A673 (cell line): ENCODE measurements around the gene TTLL11.

ENCODE experiments used
- CTCF ChIP-seq: fragments of 300-800, 200-600 bp; sonication (generic); conservative IDR thresholded peaks from 2 replicates; pipeline ENCODE4 v1.5.1; 2017; ENCODE audit warnings: low read depth, mild to moderate bottlenecking, antibody characterized with exemption, low read length, moderate library complexity, mixed read lengths
- EZH2 ChIP-seq: fragments of 200-600 bp; sonication (generic); IDR thresholded peaks from 2 replicates; pipeline ENCODE4 v1.6.1; 2017; ENCODE audit warnings: borderline replicate concordance, low read depth, mild to moderate bottlenecking, mixed read lengths, antibody characterized with exemption, low read length; ENCODE audit not compliant: poor library complexity, severe bottlenecking

GRCh38 chr9:121968056-121968455 lies 125.1 kb downstream of the TTLL11 start:
- TF ChIP-seq CTCF: no peak
- TF ChIP-seq EZH2: no peak
